H1 (cell line): ENCODE results near the gene SLC25A26. TPM values are rescaled to one million over a fixed set of nuclear protein-coding genes. Genes with fewer than 3 reads are reported as not detected.

Experiments used
- CTCF ChIA-PET: fragments of 300-600 bp; sonication (Branson Sonifier 250); formaldehyde crosslinking; loops from one replicate; lab custom pipeline; 2021; ENCODE audit not compliant: partially characterized antibody; lab: Charles Lee
- POLR2A ChIA-PET: fragments of 300-600 bp; sonication (Branson Sonifier 250); formaldehyde crosslinking; loops from one replicate; lab custom pipeline; 2021; ENCODE audit warnings: inconsistent platforms; ENCODE audit not compliant: partially characterized antibody; lab: Charles Lee
- DNase-seq, 2 experiments: peaks; one replicate each; pipeline versions ENCODE4 v3.0.0 to v3.0.0-alpha.2; 2010 to 2022; ENCODE audit warnings: low spot score in 2 of 2, low read depth in 1 of 2, mixed read lengths in 1 of 2
- FAIRE-seq: peaks from 2 replicates; lab custom pipeline; 2011; peaks lifted over from hg19 to GRCh38; lab: Jason Lieb, UNC
- H2AFZ ChIP-seq: 2 replicates; pipeline ENCODE4 v1.8.1; 2012; ENCODE audit warnings: low read length, inconsistent platforms
- H2AK5ac ChIP-seq: 2 replicates; pipeline ENCODE4 v1.6.1; 2013; ENCODE audit warnings: low read depth, low read length
- H2BK120ac ChIP-seq: replicated peaks from 2 replicates; pipeline ENCODE3; 2013; ENCODE audit warnings: low read depth, low read length, inconsistent platforms
- H2BK12ac ChIP-seq: 2 replicates; pipeline ENCODE4 v1.6.1; 2013; ENCODE audit warnings: low read depth, low read length
- H2BK15ac ChIP-seq: 2 replicates; pipeline ENCODE4 v1.6.1; 2013; ENCODE audit warnings: low read length
- H2BK20ac ChIP-seq: 2 replicates; pipeline ENCODE4 v1.6.1; 2013; ENCODE audit warnings: low read length
- H2BK5ac ChIP-seq: 2 replicates; pipeline ENCODE4 v1.6.1; 2013; ENCODE audit warnings: low read depth, low read length
- H3K14ac ChIP-seq: 2 replicates; pipeline ENCODE4 v1.6.1; 2013; ENCODE audit warnings: inconsistent platforms; ENCODE audit not compliant: insufficient read length
- H3K18ac ChIP-seq: 2 replicates; pipeline ENCODE4 v1.6.1; 2013; ENCODE audit warnings: low read length; ENCODE audit errors: extremely low read depth
- H3K23ac ChIP-seq: 2 replicates; pipeline ENCODE4 v1.6.1; 2013; ENCODE audit warnings: inconsistent platforms; ENCODE audit not compliant: insufficient read length
- H3K23me2 ChIP-seq: 2 replicates; pipeline ENCODE4 v1.6.1; 2013; ENCODE audit warnings: low read depth, low read length
- H3K27ac ChIP-seq: 2 replicates; pipeline ENCODE4 v1.6.1; 2011; ENCODE audit warnings: low read depth, low read length, inconsistent platforms
- H3K27me3 ChIP-seq, 4 experiments: replicated peaks in 1 of 4; 1 replicate in 1 of 4; 2 replicates in 3 of 4; pipeline versions ENCODE4 v1.6.1 to v1.8.1; 2011 to 2013; ENCODE audit warnings: low read length in 3 of 4, mild to moderate bottlenecking in 3 of 4, inconsistent platforms in 2 of 4, mixed read lengths in 2 of 4, moderate library complexity in 1 of 4; ENCODE audit not compliant: control insufficient read depth in 3 of 4, insufficient read depth in 3 of 4; ENCODE audit errors: extremely low read depth in 1 of 4
- H3K36me3 ChIP-seq, 4 experiments: 2 replicates each; pipeline versions ENCODE4 v1.6.1 to v1.8.1; 2011 to 2013; ENCODE audit warnings: mild to moderate bottlenecking in 4 of 4, low read length in 3 of 4, moderate library complexity in 2 of 4, control low read depth in 1 of 4, inconsistent platforms in 1 of 4; ENCODE audit not compliant: insufficient read depth in 4 of 4, control insufficient read depth in 2 of 4
- H3K4ac ChIP-seq: replicated peaks from 2 replicates; pipeline ENCODE3; 2013; ENCODE audit warnings: low read length, low read depth, mixed read lengths, inconsistent platforms; ENCODE audit not compliant: insufficient read length
- H3K4me1 ChIP-seq, 4 experiments: replicated peaks in 1 of 4; 1 replicate in 1 of 4; 2 replicates in 3 of 4; pipeline versions ENCODE4 v1.6.1 to v1.8.1; 2011 to 2013; ENCODE audit warnings: low read length in 3 of 4, inconsistent platforms in 2 of 4, mixed read lengths in 1 of 4; ENCODE audit not compliant: insufficient read depth in 4 of 4, control insufficient read depth in 3 of 4
- H3K4me2 ChIP-seq, 2 experiments: 2 replicates each; pipeline versions ENCODE4 v1.6.1 to v1.8.1; 2011 to 2013; ENCODE audit warnings: low read depth in 2 of 2, low read length in 2 of 2, control low read depth in 1 of 2, inconsistent platforms in 1 of 2, mild to moderate bottlenecking in 1 of 2; ENCODE audit not compliant: insufficient read depth in 1 of 2
- H3K4me3 ChIP-seq, 4 experiments: fragments of 200-600, 300-600 bp in 1 of 4; sonication (generic), shearing (Covaris generic), sonication (Bioruptor Twin) in 1 of 4; 2 replicates each; pipeline versions ENCODE4 v1.5.1 to v1.8.1; 2011 to 2016; ENCODE audit warnings: low read length in 4 of 4, low read depth in 3 of 4, control low read depth in 2 of 4, inconsistent platforms in 2 of 4, mild to moderate bottlenecking in 2 of 4, mixed read lengths in 1 of 4, moderate library complexity in 1 of 4; ENCODE audit not compliant: insufficient read depth in 2 of 4; ENCODE audit errors: extremely low read depth in 1 of 4
- H3K56ac ChIP-seq: replicated peaks from 2 replicates; pipeline ENCODE3; 2013; ENCODE audit warnings: low read depth, mild to moderate bottlenecking, mixed read lengths, low read length, inconsistent platforms; ENCODE audit not compliant: insufficient read length
- H3K79me1 ChIP-seq: 2 replicates; pipeline ENCODE4 v1.6.1; 2013; ENCODE audit warnings: low read depth, low read length, control low read depth
- H3K79me2 ChIP-seq, 2 experiments: 2 replicates each; pipeline versions ENCODE4 v1.6.1 to v1.8.1; 2012 to 2013; ENCODE audit warnings: low read length in 2 of 2, mild to moderate bottlenecking in 2 of 2, inconsistent platforms in 1 of 2; ENCODE audit not compliant: insufficient read depth in 2 of 2, control insufficient read depth in 1 of 2
- H3K9ac ChIP-seq, 4 experiments: replicated peaks in 1 of 4; 1 replicate in 1 of 4; 2 replicates in 3 of 4; pipeline versions ENCODE4 v1.6.1 to v1.8.1; 2011 to 2013; ENCODE audit warnings: low read depth in 3 of 4, low read length in 3 of 4, control low read depth in 2 of 4, mild to moderate bottlenecking in 2 of 4, moderate library complexity in 2 of 4, inconsistent platforms in 1 of 4; ENCODE audit errors: extremely low read depth in 1 of 4
- H3K9me3 ChIP-seq, 2 experiments: 2 replicates each; pipeline versions ENCODE4 v1.6.1 to v1.8.1; 2012 to 2013; ENCODE audit warnings: mild to moderate bottlenecking in 2 of 2, moderate library complexity in 2 of 2, control low read depth in 1 of 2, inconsistent platforms in 1 of 2, low read depth in 1 of 2, low read length in 1 of 2, mixed read lengths in 1 of 2; ENCODE audit not compliant: insufficient read depth in 2 of 2
- H4K20me1 ChIP-seq, 2 experiments: replicated peaks in 1 of 2; 2 replicates each; pipeline versions ENCODE3 to v1.8.1; 2011 to 2013; ENCODE audit warnings: inconsistent platforms in 2 of 2, low read length in 2 of 2, mild to moderate bottlenecking in 1 of 2; ENCODE audit not compliant: insufficient read depth in 2 of 2, control insufficient read depth in 1 of 2
- H4K5ac ChIP-seq: 2 replicates; pipeline ENCODE4 v1.6.1; 2013; ENCODE audit warnings: low read length, low read depth, mixed read lengths, inconsistent platforms; ENCODE audit not compliant: insufficient read length
- H4K8ac ChIP-seq: 2 replicates; pipeline ENCODE4 v1.8.0; 2013; ENCODE audit warnings: mild to moderate bottlenecking, moderate library complexity, low read length, inconsistent platforms; ENCODE audit not compliant: insufficient read depth; ENCODE audit errors: extremely low read depth
- H4K91ac ChIP-seq: replicated peaks from 2 replicates; pipeline ENCODE3; 2013; ENCODE audit warnings: low read length, mixed read lengths, inconsistent platforms; ENCODE audit not compliant: insufficient read length
- CBX8 ChIP-seq: fragments of 300-800, 300-1000 bp; sonication (generic); IDR thresholded peaks from 2 replicates; pipeline ENCODE4 v1.7.1; 2016; ENCODE audit warnings: low read depth, low read length, borderline replicate concordance
- EGR1 ChIP-seq: IDR thresholded peaks from 2 replicates; pipeline ENCODE4 v1.6.1; 2011; ENCODE audit warnings: low read depth, low read length, borderline replicate concordance
- EP300 ChIP-seq, 2 experiments: IDR thresholded peaks; 1 replicate in 1 of 2; 2 replicates in 1 of 2; pipeline ENCODE4 v1.6.1; 2011 to 2012; ENCODE audit warnings: low read depth in 2 of 2, low read length in 2 of 2, mild to moderate bottlenecking in 2 of 2, borderline replicate concordance in 1 of 2, inconsistent platforms in 1 of 2, moderate library complexity in 1 of 2
- RFX5 ChIP-seq: IDR thresholded peaks from 2 replicates; pipeline ENCODE4 v1.6.1; 2011; ENCODE audit warnings: low read depth, low read length, improper control_type of control experiment, borderline replicate concordance
- SP4 ChIP-seq: IDR thresholded peaks from 2 replicates; pipeline ENCODE4 v1.6.1; 2012; ENCODE audit warnings: low read length, inconsistent platforms
- SRF ChIP-seq: IDR thresholded peaks from 2 replicates; pipeline ENCODE4 v1.6.1; 2011; ENCODE audit warnings: mild to moderate bottlenecking, low read depth, low read length, moderate library complexity
- YY1 ChIP-seq: IDR thresholded peaks from 2 replicates; pipeline ENCODE4 v1.6.1; 2011; ENCODE audit warnings: low read depth, mild to moderate bottlenecking, low read length
- WGBS, 2 experiments: shearing (Covaris generic) in 1 of 2; methylation state at CpG; one replicate each; pipeline versions ENCODE4 v1.1.6 to v1.1.7; 2013 to 2015; ENCODE audit warnings: low lambda C conversion rate in 2 of 2, mixed read lengths in 2 of 2, inconsistent platforms in 1 of 2, low coverage in 1 of 2, missing lambda C conversion rate in 1 of 2; ENCODE audit not compliant: insufficient replicate concordance in 2 of 2, insufficient coverage in 1 of 2, insufficient read length in 1 of 2; ENCODE audit errors: extremely low coverage in 1 of 2, missing lambda C conversion rate in 1 of 2; 5-methylcytosine and 5-hydroxymethylcytosine counted together
- polyA plus RNA-seq, 7 experiments: library from polyadenylated mRNA; depleted of rRNA in 3 of 7; stranded (reverse) in 5 of 7; unstranded in 2 of 7; fragments of >200 nt in 5 of 7; fragments of 200-250 nt in 2 of 7; gene quantifications; 1 replicate in 5 of 7; 2 replicates in 1 of 7; 4 replicates in 1 of 7; pipeline versions ENCODE4 v1.2.1 to v1.2.3, GENCODE V29; 2011 to 2013; ENCODE audit warnings: missing spikeins in 2 of 7, mixed read lengths in 2 of 7
- total RNA-seq: library from RNA; stranded (reverse); fragmentation: NEBNext Ultra II Directional; extraction: Animal tissue kit (Norgen Biotek cat#: 25700); gene quantifications from 2 replicates; pipeline ENCODE4 v1.2.1, GENCODE V29; 2021
- TF ChIP-seq, protein P1 (sequence below), 3 experiments: IDR thresholded peaks; 1 replicate in 2 of 3; 2 replicates in 1 of 3; pipeline versions ENCODE4 v1.5.1 to v1.6.1; 2011; ENCODE audit warnings: low read length in 3 of 3, mild to moderate bottlenecking in 3 of 3, inconsistent platforms in 2 of 3, low read depth in 1 of 3, moderate library complexity in 1 of 3; ENCODE audit not compliant: insufficient read depth in 1 of 3; ENCODE audit errors: control extremely low read depth in 1 of 3

SLC25A26 gene
- total and polyA plus RNA-seq, 2 of the 8 experiments (the other 6 are each of a cell fraction or from before 2014, with no cell fraction given), result 30.0 to 37.0 TPM

DNA sequence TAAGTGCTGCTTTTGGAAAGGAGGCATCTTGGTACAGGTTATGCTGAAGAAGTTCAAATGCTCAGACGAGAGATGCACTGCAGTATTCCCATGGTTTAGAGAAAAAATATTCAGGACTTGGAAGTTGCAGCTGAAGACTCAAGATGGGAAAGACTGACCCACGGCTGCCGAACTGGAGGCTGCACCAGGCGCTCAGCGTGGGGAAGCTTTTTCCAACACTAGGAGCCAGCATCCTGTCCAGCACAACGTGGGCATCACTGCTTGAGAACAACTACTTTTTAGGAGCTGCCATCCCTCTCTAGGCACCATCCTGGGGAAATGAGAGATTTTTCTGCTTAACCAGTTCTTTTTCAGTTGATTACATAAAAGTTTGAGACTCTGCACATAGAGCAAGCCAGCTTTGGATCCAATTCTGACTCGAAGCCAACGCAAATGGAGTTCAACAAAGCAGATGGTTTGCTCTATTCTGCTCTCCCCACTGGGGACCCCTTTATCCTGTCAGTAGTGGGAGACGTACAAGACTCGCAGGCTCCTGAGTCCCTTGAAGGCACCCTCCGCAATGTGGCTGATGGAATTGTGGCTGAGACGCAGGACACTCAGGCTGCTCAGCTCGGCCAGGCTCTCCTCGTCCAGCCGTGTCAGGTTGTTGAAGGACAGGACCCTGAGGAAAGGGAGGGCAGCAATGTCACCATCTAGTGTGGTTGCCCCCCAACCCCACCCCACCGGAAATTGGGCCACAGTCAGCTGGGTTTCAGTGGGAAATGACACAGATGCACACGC, 186.2 kb downstream of the SLC25A26 start:
- peaks cover 47 to 88% (median 73%) of the 10 kb centered on the region in 4 experiments for H3K36me3 ChIP-seq
- H2AK5ac ChIP-seq, result no peak overlapping the region
- FAIRE-seq (no peak), DNase-seq (no peak)
- H3K18ac ChIP-seq, result no peak overlapping the region
- H3K27me3 ChIP-seq, result no peaks in the 10 kb centered on the region
- CTCF ChIA-PET, result interaction anchor here (0.6 to 7.1 kb wide), 66 partner anchors 9 to 565 kb away, joined by 3 to 42 read pairs (median 4); no protein-coding TSS in a partner anchor
- WGBS, 2 experiments, result 93% methylated on average over 17 of the region's 17 CpGs; no CpG with 5 or more reads in 1 of the 2 experiments
- no peaks in the 10 kb centered on the region for H3K9me3 ChIP-seq
- H2BK15ac ChIP-seq, result no peak overlapping the region
- H3K14ac ChIP-seq, result no peak overlapping the region
- H3K4me2 ChIP-seq, result no peak overlapping the region
- no peak overlapping the region for H2BK20ac ChIP-seq
- no peak overlapping the region for H4K91ac ChIP-seq
- peaks cover 0 to 12% (median 8%) of the 10 kb centered on the region in 4 experiments; a peak in 5 of 7 replicates for H3K4me1 ChIP-seq
- H4K5ac ChIP-seq, result no peak overlapping the region
- H3K9ac ChIP-seq, result no peak overlapping the region
- no peak overlapping the region; the same call in 1 of the 2 replicates for H4K8ac ChIP-seq
- H3K4ac ChIP-seq, result no peak overlapping the region
- H2BK12ac ChIP-seq, result peak overlapping the region; percentile 3; the same call in 1 of the 2 replicates
- peaks cover 3 to 19% of the 10 kb centered on the region in 2 experiments for H4K20me1 ChIP-seq
- H3K4me3 ChIP-seq, result no peak overlapping the region
- no peak overlapping the region for H3K23ac ChIP-seq
- no peak overlapping the region for H2AFZ ChIP-seq
- peaks cover 0 to 74% of the 10 kb centered on the region in 2 experiments; a peak in 2 of 4 replicates for H3K79me2 ChIP-seq
- H2BK120ac ChIP-seq, result no peak overlapping the region
- peaks cover 5% of the 10 kb centered on the region; the same call in 1 of the 2 replicates for H3K79me1 ChIP-seq
- no peak for TF ChIP-seq CBX8
- no peak for TF ChIP-seq YY1
- TF ChIP-seq, protein P1, sequence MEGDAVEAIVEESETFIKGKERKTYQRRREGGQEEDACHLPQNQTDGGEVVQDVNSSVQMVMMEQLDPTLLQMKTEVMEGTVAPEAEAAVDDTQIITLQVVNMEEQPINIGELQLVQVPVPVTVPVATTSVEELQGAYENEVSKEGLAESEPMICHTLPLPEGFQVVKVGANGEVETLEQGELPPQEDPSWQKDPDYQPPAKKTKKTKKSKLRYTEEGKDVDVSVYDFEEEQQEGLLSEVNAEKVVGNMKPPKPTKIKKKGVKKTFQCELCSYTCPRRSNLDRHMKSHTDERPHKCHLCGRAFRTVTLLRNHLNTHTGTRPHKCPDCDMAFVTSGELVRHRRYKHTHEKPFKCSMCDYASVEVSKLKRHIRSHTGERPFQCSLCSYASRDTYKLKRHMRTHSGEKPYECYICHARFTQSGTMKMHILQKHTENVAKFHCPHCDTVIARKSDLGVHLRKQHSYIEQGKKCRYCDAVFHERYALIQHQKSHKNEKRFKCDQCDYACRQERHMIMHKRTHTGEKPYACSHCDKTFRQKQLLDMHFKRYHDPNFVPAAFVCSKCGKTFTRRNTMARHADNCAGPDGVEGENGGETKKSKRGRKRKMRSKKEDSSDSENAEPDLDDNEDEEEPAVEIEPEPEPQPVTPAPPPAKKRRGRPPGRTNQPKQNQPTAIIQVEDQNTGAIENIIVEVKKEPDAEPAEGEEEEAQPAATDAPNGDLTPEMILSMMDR (IDR thresholded peaks at IDR 0.05; ENCODE audit: control extremely low read depth in 1 of 3, insufficient read depth in 1 of 3, low read depth in 1 of 3, low read length in 3 of 3), result no peak
- no peak for TF ChIP-seq EP300 (IDR thresholded peaks at IDR 0.05; ENCODE audit: borderline replicate concordance in 1 of 2, low read depth in 2 of 2, low read length in 2 of 2)
- TF ChIP-seq RFX5, result no peak
- TF ChIP-seq EGR1, result no peak
- no peak for TF ChIP-seq SRF
- no peak for TF ChIP-seq SP4
- no peak overlapping the region for H3K27ac ChIP-seq
- H2BK5ac ChIP-seq, result no peak overlapping the region
- no peak overlapping the region for H3K56ac ChIP-seq
- no peaks in the 10 kb centered on the region for H3K23me2 ChIP-seq
- POLR2A ChIA-PET, result interaction anchor here (0.7 to 1.2 kb wide), 2 partner anchors 29 to 166 kb away, joined by 3 to 5 read pairs; no protein-coding TSS in a partner anchor
